Measurements from ENCODE around the gene PPIA.

The PPIA gene

DNA sequence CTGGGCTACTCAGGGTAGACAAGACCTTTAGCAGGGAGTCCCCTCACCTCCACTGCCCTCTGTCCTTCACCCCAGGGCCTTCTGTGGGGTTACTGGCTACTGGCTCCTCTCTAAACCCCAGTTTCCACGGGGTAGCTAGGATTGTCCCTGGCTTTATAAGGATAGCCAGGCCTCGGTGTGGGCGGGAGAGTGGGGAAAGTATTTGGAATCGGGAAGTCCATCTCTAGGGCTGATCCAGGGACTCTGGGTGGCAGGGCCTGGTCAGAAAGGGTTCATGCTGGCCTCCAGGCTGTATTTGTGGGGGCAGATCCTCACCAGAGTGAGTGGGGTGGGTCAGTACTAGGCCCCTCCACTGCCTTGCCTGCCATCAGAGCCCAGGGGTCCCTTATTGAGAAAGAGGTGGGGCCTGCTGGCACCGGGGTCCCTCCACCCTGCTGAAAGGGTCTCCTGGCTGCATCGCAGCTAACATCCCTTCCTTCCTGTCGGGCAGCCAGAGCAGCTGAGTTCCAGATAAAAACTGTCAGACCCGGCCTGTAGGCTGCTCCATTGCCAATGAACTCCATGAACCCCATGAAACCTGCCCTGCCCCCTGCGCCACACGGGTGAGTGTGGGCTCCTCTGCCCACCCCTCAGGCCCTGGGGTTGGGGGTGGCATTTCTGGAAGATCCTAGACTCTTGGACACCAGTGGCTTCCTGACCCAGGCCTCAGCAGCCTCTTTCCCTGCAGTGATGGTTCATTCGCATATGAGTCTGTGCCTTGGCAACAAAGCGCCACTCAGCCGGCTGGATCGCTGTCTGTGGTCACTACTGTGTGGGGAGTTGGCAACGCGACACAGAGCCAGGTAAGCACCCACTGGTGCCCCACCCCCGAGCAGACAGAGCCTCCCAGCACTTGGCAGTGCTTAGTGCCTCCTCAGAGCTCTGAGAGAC is 40.5 kb upstream of the PPIA start:
- TF ChIP-seq POLR2A (IDR thresholded peaks at IDR 0.05; ENCODE audit: low read depth, low read length) (no peak), POLR2AphosphoS5 (IDR thresholded peaks at IDR 0.05; ENCODE audit: low read depth, low read length) (no peak), TAF1 (IDR thresholded peaks at IDR 0.05; ENCODE audit: borderline replicate concordance, low read depth, low read length) (no peak)
- DNase-seq (ENCODE audit: insufficient read length): no peak
- no peak for FAIRE-seq

GRCh38 chr7:44756904-44757303 is 39.6 kb upstream of the PPIA start:
- TF ChIP-seq POLR2A (IDR thresholded peaks at IDR 0.05; ENCODE audit: low read depth, low read length) (no peak), TAF1 (IDR thresholded peaks at IDR 0.05; ENCODE audit: borderline replicate concordance, low read depth, low read length) (no peak), POLR2AphosphoS5 (IDR thresholded peaks at IDR 0.05; ENCODE audit: low read depth, low read length) (no peak)
- DNase-seq (ENCODE audit: insufficient read length): no peak
- no peak for FAIRE-seq

- FAIRE-seq (no peak), DNase-seq (ENCODE audit: insufficient read length) (no peak)
- TF ChIP-seq POLR2A (IDR thresholded peaks at IDR 0.05; ENCODE audit: low read depth, low read length): no peak
Measured at GRCh38 chr7:44757311-44757710, 39.2 kb upstream of the PPIA start.

GRCh38 chr7:44757739-44758138 is 38.7 kb upstream of the PPIA start:
- no peak for FAIRE-seq
- TF ChIP-seq POLR2A (IDR thresholded peaks at IDR 0.05; ENCODE audit: low read depth, low read length): no peak
- no peak for TF ChIP-seq TAF1 (IDR thresholded peaks at IDR 0.05; ENCODE audit: borderline replicate concordance, low read depth, low read length)
- TF ChIP-seq POLR2AphosphoS5 (IDR thresholded peaks at IDR 0.05; ENCODE audit: low read depth, low read length): no peak
- DNase-seq (ENCODE audit: insufficient read length): no peak

DNA sequence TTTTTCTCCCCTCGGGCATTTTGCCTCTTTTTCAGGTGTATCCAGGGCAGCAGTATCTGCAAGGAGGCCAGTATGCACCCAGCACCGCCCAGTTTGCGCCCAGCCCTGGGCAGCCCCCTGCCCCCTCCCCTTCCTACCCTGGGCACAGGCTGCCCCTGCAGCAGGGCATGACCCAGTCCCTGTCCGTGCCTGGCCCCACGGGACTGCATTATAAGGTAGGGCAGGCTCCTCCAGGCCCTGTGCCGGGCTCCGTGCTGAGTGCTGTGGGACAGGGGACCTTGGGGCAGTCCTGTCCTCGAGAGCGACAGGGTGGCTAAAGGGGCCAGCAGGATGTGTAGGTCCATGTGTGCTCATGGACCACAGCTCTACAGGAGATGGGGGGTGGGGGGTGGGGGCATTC is 37.2 kb upstream of the PPIA start:
- DNase-seq (ENCODE audit: insufficient read length) (no peak), FAIRE-seq (no peak)

GRCh38 chr7:44760034-44760580 is 36.4 kb upstream of the PPIA start:
- no peak for TF ChIP-seq POLR2A (IDR thresholded peaks at IDR 0.05; ENCODE audit: low read depth, low read length)
- no peak for TF ChIP-seq TAF1 (IDR thresholded peaks at IDR 0.05; ENCODE audit: borderline replicate concordance, low read depth, low read length)
- TF ChIP-seq POLR2AphosphoS5 (IDR thresholded peaks at IDR 0.05; ENCODE audit: low read depth, low read length): no peak
- no peak for FAIRE-seq
- no peak for DNase-seq (ENCODE audit: insufficient read length)

More for the DNA sequence above, 37.2 kb upstream of the PPIA start:
- no peak for TF ChIP-seq TAF1 (IDR thresholded peaks at IDR 0.05; ENCODE audit: borderline replicate concordance, low read depth, low read length)
- TF ChIP-seq POLR2AphosphoS5 (IDR thresholded peaks at IDR 0.05; ENCODE audit: low read depth, low read length): no peak
- TF ChIP-seq POLR2A (IDR thresholded peaks at IDR 0.05; ENCODE audit: low read depth, low read length): no peak

GRCh38 chr7:44761207-44762161 is 35.0 kb upstream of the PPIA start:
- FAIRE-seq (no peak), DNase-seq (ENCODE audit: insufficient read length) (no peak)
- TF ChIP-seq POLR2AphosphoS5 (IDR thresholded peaks at IDR 0.05; ENCODE audit: low read depth, low read length): no peak
- no peak for TF ChIP-seq TAF1 (IDR thresholded peaks at IDR 0.05; ENCODE audit: borderline replicate concordance, low read depth, low read length)
- no peak for TF ChIP-seq POLR2A (IDR thresholded peaks at IDR 0.05; ENCODE audit: low read depth, low read length)

DNA sequence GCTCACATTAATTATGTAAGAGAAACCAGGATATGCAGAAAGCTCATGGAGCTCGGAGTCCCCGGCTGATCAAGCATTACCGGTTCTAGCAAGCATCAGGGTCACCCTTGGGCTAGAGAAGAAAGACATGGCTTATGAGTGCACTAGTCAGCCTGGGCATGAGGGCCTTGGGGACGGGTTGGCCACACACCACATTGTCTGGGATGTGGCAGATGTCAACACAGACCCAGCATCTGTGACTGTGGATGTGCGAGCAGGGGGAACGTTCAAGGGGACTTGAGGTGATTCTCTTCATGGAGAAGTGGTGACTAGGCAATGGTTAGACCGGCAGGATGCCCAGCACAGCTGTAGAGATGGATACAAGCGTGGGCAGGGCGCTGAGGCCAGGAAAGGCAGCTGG is 34.2 kb upstream of the PPIA start:
- DNase-seq (ENCODE audit: insufficient read length) (no peak), FAIRE-seq (no peak)
- TF ChIP-seq POLR2A (IDR thresholded peaks at IDR 0.05; ENCODE audit: low read depth, low read length) (no peak), POLR2AphosphoS5 (IDR thresholded peaks at IDR 0.05; ENCODE audit: low read depth, low read length) (no peak), TAF1 (IDR thresholded peaks at IDR 0.05; ENCODE audit: borderline replicate concordance, low read depth, low read length) (no peak)

DNA sequence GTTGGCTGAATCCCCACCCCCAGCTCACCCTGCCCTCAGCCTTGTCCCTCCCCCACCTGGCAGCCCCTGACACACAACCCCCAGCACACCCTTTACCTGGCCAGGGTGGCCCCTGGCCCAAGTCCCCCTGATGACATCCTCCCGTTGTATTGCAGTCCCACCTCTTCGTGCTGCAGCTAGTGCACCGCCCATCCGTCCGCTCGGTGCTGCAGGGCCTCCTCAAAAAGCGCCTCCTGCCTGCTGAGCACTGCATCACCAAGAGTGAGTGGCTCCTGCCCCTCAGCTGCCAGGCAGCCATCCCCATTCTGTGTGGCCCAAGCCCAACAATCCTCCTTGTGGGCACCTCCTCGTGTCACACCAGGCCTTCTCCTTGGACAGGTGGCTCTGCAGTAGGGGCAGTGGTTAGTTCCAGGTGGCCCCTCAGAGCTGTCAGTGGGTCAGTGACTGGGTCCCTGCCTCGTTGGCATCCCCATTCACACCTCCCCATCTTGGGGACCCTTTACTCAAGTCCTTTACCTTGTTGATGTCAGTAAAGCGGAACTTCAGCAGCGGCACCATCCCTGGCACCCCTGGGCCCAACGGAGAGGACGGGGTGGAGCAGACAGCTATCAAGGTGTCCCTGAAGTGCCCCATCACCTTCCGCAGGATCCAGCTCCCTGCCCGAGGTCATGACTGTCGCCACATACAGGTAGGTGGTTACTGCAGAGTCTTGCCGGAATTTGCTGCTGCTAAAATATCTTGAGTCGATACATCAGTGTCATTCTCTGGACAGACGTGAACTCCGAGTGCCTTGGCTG is 33.6 kb upstream of the PPIA start:
- TF ChIP-seq POLR2A (IDR thresholded peaks at IDR 0.05; ENCODE audit: low read depth, low read length) (no peak), POLR2AphosphoS5 (IDR thresholded peaks at IDR 0.05; ENCODE audit: low read depth, low read length) (no peak), TAF1 (IDR thresholded peaks at IDR 0.05; ENCODE audit: borderline replicate concordance, low read depth, low read length) (no peak)
- no peak for FAIRE-seq
- no peak for DNase-seq (ENCODE audit: insufficient read length)

GRCh38 chr7:44764081-44764480 is 32.4 kb upstream of the PPIA start:
- TF ChIP-seq POLR2AphosphoS5 (IDR thresholded peaks at IDR 0.05; ENCODE audit: low read depth, low read length): no peak
- no peak for TF ChIP-seq TAF1 (IDR thresholded peaks at IDR 0.05; ENCODE audit: borderline replicate concordance, low read depth, low read length)
- no peak for TF ChIP-seq POLR2A (IDR thresholded peaks at IDR 0.05; ENCODE audit: low read depth, low read length)
- DNase-seq (ENCODE audit: insufficient read length): no peak
- no peak for FAIRE-seq
